GM23338 (cell line): Measurements from ENCODE around the gene MINDY1. TPM values are rescaled to one million over a fixed set of nuclear protein-coding genes. Genes with fewer than 3 reads are reported as not detected.
A peak's percentile ranks its signal among the peaks of the same experiment; 100 is the strongest.

ENCODE experiments used
- ATAC-seq: fragments of 200-7000 bp; cut with Tn5 transposase; 3 replicates; pipeline ENCODE4 v1.9.1; 2020
- DNase-seq: peaks from one replicate; pipeline ENCODE4 v3.0.0-alpha.2; 2015; ENCODE audit warnings: low spot score
- H2AFZ ChIP-seq: fragments of 200-600 bp; sonication (generic); 2 replicates; pipeline ENCODE4 v1.8.0; 2016; ENCODE audit warnings: antibody characterized with exemption, mild to moderate bottlenecking, moderate library complexity
- H3F3A ChIP-seq: fragments of 200-600 bp; sonication (generic); replicated peaks from 2 replicates; pipeline ENCODE4 v1.8.0; 2017; ENCODE audit warnings: antibody characterized with exemption, mixed run types, low read depth
- H3K27ac ChIP-seq: fragments of 200-600 bp; sonication (generic); 2 replicates; pipeline ENCODE4 v1.6.1; 2016; ENCODE audit warnings: low read depth
- H3K27me3 ChIP-seq: fragments of 200-600 bp; sonication (generic); 2 replicates; pipeline ENCODE4 v1.8.0; 2016; ENCODE audit warnings: mild to moderate bottlenecking, mixed run types, moderate library complexity; ENCODE audit not compliant: insufficient read depth
- H3K36me3 ChIP-seq: fragments of 200-600 bp; sonication (generic); 2 replicates; pipeline ENCODE4 v1.8.0; 2016; ENCODE audit warnings: mild to moderate bottlenecking; ENCODE audit not compliant: insufficient read depth
- H3K4me1 ChIP-seq: fragments of 200-600 bp; sonication (generic); 2 replicates; pipeline ENCODE4 v1.8.0; 2016; ENCODE audit warnings: mild to moderate bottlenecking, moderate library complexity; ENCODE audit not compliant: insufficient read depth
- H3K4me2 ChIP-seq: fragments of 200-600 bp; sonication (generic); 2 replicates; pipeline ENCODE4 v1.7.1; 2017; ENCODE audit warnings: mixed run types
- H3K4me3 ChIP-seq: fragments of 200-600 bp; sonication (generic); 2 replicates; pipeline ENCODE4 v1.6.1; 2016; ENCODE audit warnings: mixed run types
- H3K79me2 ChIP-seq: fragments of 200-600 bp; sonication (generic); replicated peaks from 2 replicates; pipeline ENCODE4 v1.8.0; 2017; ENCODE audit warnings: mild to moderate bottlenecking; ENCODE audit not compliant: insufficient read depth
- H3K9me2 ChIP-seq: fragments of 200-600 bp; sonication (generic); 2 replicates; pipeline ENCODE4 v1.8.0; 2017; ENCODE audit not compliant: insufficient read depth
- H4K20me1 ChIP-seq: fragments of 200-600 bp; sonication (generic); replicated peaks from 2 replicates; pipeline ENCODE4 v1.8.0; 2017; ENCODE audit warnings: mild to moderate bottlenecking; ENCODE audit not compliant: insufficient read depth
- H3K27ac Mint-ChIP-seq: 2 replicates; pipeline ENCODE4 v1.8.0; 2020; ENCODE audit warnings: inconsistent platforms, mild to moderate bottlenecking, moderate library complexity, mixed read lengths
- H3K27me3 Mint-ChIP-seq: 3 replicates; pipeline ENCODE4 v1.8.0; 2022; ENCODE audit warnings: low read depth, mild to moderate bottlenecking, moderate library complexity, mixed read lengths, inconsistent platforms; ENCODE audit not compliant: insufficient read depth, poor library complexity
- H3K36me3 Mint-ChIP-seq: 3 replicates; pipeline ENCODE4 v1.8.0; 2021; ENCODE audit warnings: low read depth, mild to moderate bottlenecking, inconsistent platforms, moderate library complexity, mixed read lengths
- H3K4me1 Mint-ChIP-seq: 3 replicates; pipeline ENCODE4 v1.8.0; 2020; ENCODE audit warnings: mild to moderate bottlenecking, inconsistent platforms, mixed read lengths
- H3K4me3 Mint-ChIP-seq: 3 replicates; pipeline ENCODE4 v1.8.0; 2021; ENCODE audit warnings: moderate library complexity, mild to moderate bottlenecking, inconsistent platforms, mixed read lengths
- H3K9me3 Mint-ChIP-seq: 3 replicates; pipeline ENCODE4 v1.8.0; 2020; ENCODE audit warnings: moderate library complexity, mild to moderate bottlenecking, inconsistent platforms, mixed read lengths
- CREB1 ChIP-seq: fragments of 250-450 bp; sonication (Bioruptor Pico); IDR thresholded peaks from 2 replicates; pipeline ENCODE4 v1.5.0; 2020; ENCODE audit warnings: low read depth, mild to moderate bottlenecking, moderate library complexity
- CTCF ChIP-seq, 2 experiments: fragments of 200-600 bp in 1 of 2; sonication (generic) in 1 of 2; conservative IDR thresholded peaks; 2 replicates each; pipeline versions ENCODE4 v1.5.1 to v1.6.1; 2016 to 2017; ENCODE audit warnings: antibody characterized with exemption in 2 of 2, low read depth in 2 of 2, mild to moderate bottlenecking in 2 of 2, moderate library complexity in 1 of 2
- ETS1 ChIP-seq: IDR thresholded peaks from 2 replicates; pipeline ENCODE4 v1.6.1; 2016; ENCODE audit warnings: antibody characterized with exemption
- EZH2 ChIP-seq: fragments of 200-600 bp; sonication (generic); IDR thresholded peaks from one replicate; pipeline ENCODE4 v1.8.0; 2017; ENCODE audit warnings: antibody characterized with exemption, mild to moderate bottlenecking, low read depth; ENCODE audit not compliant: unreplicated experiment
- EZH2phosphoT487 ChIP-seq: fragments of 200-600 bp; sonication (generic); IDR thresholded peaks from one replicate; pipeline ENCODE4 v1.8.1; 2018; ENCODE audit warnings: antibody characterized with exemption; ENCODE audit not compliant: unreplicated experiment
- JUNB ChIP-seq: IDR thresholded peaks from one replicate; pipeline ENCODE4 v1.6.1; 2016; ENCODE audit warnings: antibody characterized with exemption; ENCODE audit not compliant: unreplicated experiment
- NANOG ChIP-seq: IDR thresholded peaks from 2 replicates; pipeline ENCODE4 v1.6.1; 2016; ENCODE audit warnings: antibody characterized with exemption, borderline replicate concordance
- POLR2AphosphoS5 ChIP-seq: IDR thresholded peaks from 2 replicates; pipeline ENCODE4 v1.6.1; 2016; ENCODE audit warnings: antibody characterized with exemption, low read depth
- STAT1 ChIP-seq: IDR thresholded peaks from one replicate; pipeline ENCODE4 v1.6.1; 2016; ENCODE audit warnings: antibody characterized with exemption; ENCODE audit not compliant: unreplicated experiment
- ZNF114 ChIP-seq: fragments of 250-450 bp; sonication (Bioruptor Pico); IDR thresholded peaks from 2 replicates; pipeline ENCODE4 v1.5.0; 2020; ENCODE audit warnings: mild to moderate bottlenecking, moderate library complexity
- ZNF331 ChIP-seq: fragments of 250-450 bp; sonication (Bioruptor Pico); IDR thresholded peaks from 2 replicates; pipeline ENCODE4 v1.5.0; 2020; ENCODE audit warnings: low read depth, mild to moderate bottlenecking, moderate library complexity
- ZNF462 ChIP-seq: fragments of 250-450 bp; sonication (Bioruptor Pico); IDR thresholded peaks from 2 replicates; pipeline ENCODE4 v1.5.0; 2020; ENCODE audit warnings: mild to moderate bottlenecking, moderate library complexity
- polyA plus RNA-seq: library from polyadenylated mRNA; unstranded; fragments of >200 nt; fragmentation: Nextera tagmentation; extraction: Ambion mirVana; gene quantifications from 2 replicates; pipeline ENCODE4 v1.2.1, GENCODE V29; 2016
- total RNA-seq: library from RNA; depleted of rRNA; stranded (reverse); fragments of >200 nt; shearing (Covaris generic); gene quantifications from 2 replicates; pipeline ENCODE4 v1.2.3, GENCODE V29; 2014
- TF ChIP-seq, protein P1 (sequence below): IDR thresholded peaks from one replicate; pipeline ENCODE4 v1.6.1; 2018; ENCODE audit warnings: antibody characterized with exemption; ENCODE audit not compliant: unreplicated experiment

MINDY1 gene
- total and polyA plus RNA-seq, 2 experiments from 2014 or later = 4.5 to 10.3 TPM

- Histone ChIP-seq H3K4me2 (no peak overlapping the region), H3K4me3 (no peak overlapping the region), H3K27me3 (no peaks in the 10 kb centered on the region), H4K20me1 (no peaks in the 10 kb centered on the region), H3K79me2 (no peaks in the 10 kb centered on the region), H3K27ac (peak overlapping the region; percentile 63; the same call in 1 of the 2 replicates), H3F3A (no peaks in the 10 kb centered on the region), H2AFZ (no peak overlapping the region), H3K9me2 (no peaks in the 10 kb centered on the region), H3K36me3 (no peaks in the 10 kb centered on the region), H3K4me1 (no peaks in the 10 kb centered on the region)
- ATAC-seq = no peak
- Mint-ChIP-seq H3K27me3 (peaks cover 12% of the 10 kb centered on the region), H3K4me1 (peaks cover 11% of the 10 kb centered on the region), H3K4me3 (no peak overlapping the region), H3K27ac (no peak overlapping the region), H3K9me3 (no peaks in the 10 kb centered on the region), H3K36me3 (peaks cover 5% of the 10 kb centered on the region; the same call in 2 of the 3 replicates)
- TF ChIP-seq NANOG (no peak), POLR2AphosphoS5 (no peak), CREB1 (CRISPR knock-in tag) (no peak), STAT1 (no peak), ETS1 (no peak), ZNF114 (no peak), CTCF (conservative IDR thresholded peaks at IDR 0.05; ENCODE audit: low read depth in 2 of 2) (no peak), EZH2 (no peak), EZH2phosphoT487 (no peak), ZNF462 (CRISPR knock-in tag) (no peak), JUNB (no peak), ZNF331 (CRISPR knock-in tag) (no peak)
- TF ChIP-seq, protein P1, sequence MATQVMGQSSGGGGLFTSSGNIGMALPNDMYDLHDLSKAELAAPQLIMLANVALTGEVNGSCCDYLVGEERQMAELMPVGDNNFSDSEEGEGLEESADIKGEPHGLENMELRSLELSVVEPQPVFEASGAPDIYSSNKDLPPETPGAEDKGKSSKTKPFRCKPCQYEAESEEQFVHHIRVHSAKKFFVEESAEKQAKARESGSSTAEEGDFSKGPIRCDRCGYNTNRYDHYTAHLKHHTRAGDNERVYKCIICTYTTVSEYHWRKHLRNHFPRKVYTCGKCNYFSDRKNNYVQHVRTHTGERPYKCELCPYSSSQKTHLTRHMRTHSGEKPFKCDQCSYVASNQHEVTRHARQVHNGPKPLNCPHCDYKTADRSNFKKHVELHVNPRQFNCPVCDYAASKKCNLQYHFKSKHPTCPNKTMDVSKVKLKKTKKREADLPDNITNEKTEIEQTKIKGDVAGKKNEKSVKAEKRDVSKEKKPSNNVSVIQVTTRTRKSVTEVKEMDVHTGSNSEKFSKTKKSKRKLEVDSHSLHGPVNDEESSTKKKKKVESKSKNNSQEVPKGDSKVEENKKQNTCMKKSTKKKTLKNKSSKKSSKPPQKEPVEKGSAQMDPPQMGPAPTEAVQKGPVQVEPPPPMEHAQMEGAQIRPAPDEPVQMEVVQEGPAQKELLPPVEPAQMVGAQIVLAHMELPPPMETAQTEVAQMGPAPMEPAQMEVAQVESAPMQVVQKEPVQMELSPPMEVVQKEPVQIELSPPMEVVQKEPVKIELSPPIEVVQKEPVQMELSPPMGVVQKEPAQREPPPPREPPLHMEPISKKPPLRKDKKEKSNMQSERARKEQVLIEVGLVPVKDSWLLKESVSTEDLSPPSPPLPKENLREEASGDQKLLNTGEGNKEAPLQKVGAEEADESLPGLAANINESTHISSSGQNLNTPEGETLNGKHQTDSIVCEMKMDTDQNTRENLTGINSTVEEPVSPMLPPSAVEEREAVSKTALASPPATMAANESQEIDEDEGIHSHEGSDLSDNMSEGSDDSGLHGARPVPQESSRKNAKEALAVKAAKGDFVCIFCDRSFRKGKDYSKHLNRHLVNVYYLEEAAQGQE = no peak
- no peak for DNase-seq
Measured at GRCh38 chr1:150999051-150999674, 7.5 kb downstream of the MINDY1 start.
